Colonic mucosa (tissue), 4 donors: ENCODE data around the gene FUCA1. TPM values are rescaled to one million over a fixed set of nuclear protein-coding genes. Genes with fewer than 3 reads are reported as not detected.

Source experiments
- DNase-seq: peaks from one replicate; pipeline ENCODE4 v3.0.0-alpha.2; 2020
- H3K27ac ChIP-seq: fragments of 200-600 bp; one replicate; pipeline ENCODE4 v1.8.0; 2021
- H3K27me3 ChIP-seq: fragments of 200-600 bp; one replicate; pipeline ENCODE4 v1.8.0; 2021
- H3K36me3 ChIP-seq: fragments of 200-600 bp; one replicate; pipeline ENCODE4 v1.8.0; 2021
- H3K4me1 ChIP-seq: fragments of 200-600 bp; one replicate; pipeline ENCODE4 v1.8.0; 2021; ENCODE audit warnings: mild to moderate bottlenecking
- H3K4me3 ChIP-seq: fragments of 200-600 bp; one replicate; pipeline ENCODE4 v1.8.0; 2021
- H3K9ac ChIP-seq, 2 donors: one replicate each; pipeline ENCODE4 v1.7.0; 2013; ENCODE audit warnings: control low read depth in 2 of 2, low read depth in 2 of 2, low read length in 2 of 2
- H3K9me3 ChIP-seq: fragments of 200-600 bp; one replicate; pipeline ENCODE4 v1.8.0; 2021
- intact Hi-C: fragments of 100-400 bp; cut with DNase I; formaldehyde crosslinking; loops from one replicate; pipeline ENCODE4 v1.14.1; 2022
- total RNA-seq, 2 donors: library from RNA; stranded (reverse); fragmentation: NEBNext Ultra II Directional in 1 of 2; extraction: Animal tissue kit (Norgen Biotek cat#: 25700) in 1 of 2; gene quantifications; one replicate each; pipeline ENCODE4 v1.2.1, GENCODE V29; 2021
- TF ChIP-seq, protein P1 (sequence below): fragments of 200-600 bp; IDR thresholded peaks from one replicate; pipeline ENCODE4 v1.8.0; 2022; ENCODE audit warnings: antibody characterized with exemption, mild to moderate bottlenecking
- donor health status: healthy.
- donor health status: DM: no; HTN: no; CAD: no.
- donor health status: DM: no; HTN: no; CAD: no.

Gene FUCA1
- total RNA-seq, 2 donors from 2014 or later = 70.1 to 165 TPM

DNA sequence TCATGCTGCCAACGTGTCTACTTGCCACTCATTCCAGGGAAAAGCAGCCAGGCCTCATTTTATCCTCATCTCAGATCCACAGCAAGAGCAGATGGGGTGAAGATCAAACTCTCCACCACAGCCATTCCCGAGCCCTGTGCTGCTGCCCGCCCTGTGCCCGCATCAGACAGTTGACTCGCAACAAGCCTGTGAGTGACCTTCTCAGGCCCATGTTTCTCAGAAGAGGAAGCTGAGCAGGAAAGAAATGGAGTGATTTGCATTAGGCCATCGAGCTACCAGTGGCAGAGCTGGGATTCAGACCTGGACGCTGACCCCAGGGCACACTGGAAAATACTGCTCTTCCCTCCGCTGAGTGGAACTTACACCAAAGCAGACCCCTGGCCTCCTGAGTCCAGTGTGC is 43.8 kb upstream of the FUCA1 start:
- intact Hi-C loops = no loop called here
- Histone ChIP-seq H3K9me3 (no peaks in the 10 kb centered on the region), H3K27me3 (no peaks in the 10 kb centered on the region), H3K4me1 (no peaks in the 10 kb centered on the region), H3K36me3 (no peaks in the 10 kb centered on the region), H3K4me3 (no peak overlapping the region), H3K9ac (no peak overlapping the region), H3K27ac (no peak overlapping the region)
- DNase-seq = no peak
- TF ChIP-seq, protein P1, sequence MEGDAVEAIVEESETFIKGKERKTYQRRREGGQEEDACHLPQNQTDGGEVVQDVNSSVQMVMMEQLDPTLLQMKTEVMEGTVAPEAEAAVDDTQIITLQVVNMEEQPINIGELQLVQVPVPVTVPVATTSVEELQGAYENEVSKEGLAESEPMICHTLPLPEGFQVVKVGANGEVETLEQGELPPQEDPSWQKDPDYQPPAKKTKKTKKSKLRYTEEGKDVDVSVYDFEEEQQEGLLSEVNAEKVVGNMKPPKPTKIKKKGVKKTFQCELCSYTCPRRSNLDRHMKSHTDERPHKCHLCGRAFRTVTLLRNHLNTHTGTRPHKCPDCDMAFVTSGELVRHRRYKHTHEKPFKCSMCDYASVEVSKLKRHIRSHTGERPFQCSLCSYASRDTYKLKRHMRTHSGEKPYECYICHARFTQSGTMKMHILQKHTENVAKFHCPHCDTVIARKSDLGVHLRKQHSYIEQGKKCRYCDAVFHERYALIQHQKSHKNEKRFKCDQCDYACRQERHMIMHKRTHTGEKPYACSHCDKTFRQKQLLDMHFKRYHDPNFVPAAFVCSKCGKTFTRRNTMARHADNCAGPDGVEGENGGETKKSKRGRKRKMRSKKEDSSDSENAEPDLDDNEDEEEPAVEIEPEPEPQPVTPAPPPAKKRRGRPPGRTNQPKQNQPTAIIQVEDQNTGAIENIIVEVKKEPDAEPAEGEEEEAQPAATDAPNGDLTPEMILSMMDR = no peak

- Histone ChIP-seq H3K4me1 (no peaks in the 10 kb centered on the region), H3K9me3 (no peaks in the 10 kb centered on the region), H3K36me3 (no peaks in the 10 kb centered on the region), H3K4me3 (no peak overlapping the region), H3K9ac (peak overlapping the region in 1 of 2 donors; percentile 12), H3K27ac (no peak overlapping the region), H3K27me3 (no peaks in the 10 kb centered on the region)
- DNase-seq = no peak
- intact Hi-C loops = no loop called here
- TF ChIP-seq, protein P1 = no peak
Observed at GRCh38 chr1:23910553-23911246, 42.6 kb upstream of the FUCA1 start.

- TF ChIP-seq, protein P1 = no peak
- no peaks in the 10 kb centered on the region for H3K27me3 ChIP-seq
- no peak overlapping the region for H3K9ac ChIP-seq
- no peaks in the 10 kb centered on the region for H3K9me3 ChIP-seq
- no peak for DNase-seq
- H3K27ac ChIP-seq = no peak overlapping the region
- H3K4me1 ChIP-seq = no peaks in the 10 kb centered on the region
- no peak overlapping the region for H3K4me3 ChIP-seq
- intact Hi-C loops = no loop called here
- H3K36me3 ChIP-seq = no peaks in the 10 kb centered on the region
Observed at GRCh38 chr1:23910144-23910543, 42.1 kb upstream of the FUCA1 start.

GRCh38 chr1:23909412-23909811 is 41.3 kb upstream of the FUCA1 start:
- Histone ChIP-seq H3K4me1 (no peaks in the 10 kb centered on the region), H3K4me3 (no peak overlapping the region), H3K27me3 (no peaks in the 10 kb centered on the region), H3K9me3 (no peaks in the 10 kb centered on the region), H3K36me3 (no peaks in the 10 kb centered on the region), H3K9ac (peak overlapping the region in 1 of 2 donors; percentile 30), H3K27ac (no peak overlapping the region)
- no peak for DNase-seq
- intact Hi-C loops = no loop called here
- TF ChIP-seq, protein P1 = no peak

GRCh38 chr1:23908453-23909341 is 40.6 kb upstream of the FUCA1 start:
- intact Hi-C loops = no loop called here
- Histone ChIP-seq H3K27me3 (no peaks in the 10 kb centered on the region), H3K36me3 (no peaks in the 10 kb centered on the region), H3K27ac (no peak overlapping the region), H3K9ac (peak overlapping the region in 1 of 2 donors; percentile 30), H3K4me1 (no peaks in the 10 kb centered on the region), H3K4me3 (no peak overlapping the region), H3K9me3 (no peaks in the 10 kb centered on the region)
- TF ChIP-seq, protein P1 = no peak
- no peak for DNase-seq
